GM12874 (cell line): ENCODE results near the gene LRRC46.

ENCODE experiments used
- TF ChIP-seq, protein P1 (sequence below): IDR thresholded peaks from 2 replicates; pipeline ENCODE4 v1.5.1; 2011; ENCODE audit warnings: low read depth, mild to moderate bottlenecking, control low read depth, low read length, moderate library complexity; ENCODE audit not compliant: insufficient read depth

Gene LRRC46

DNA sequence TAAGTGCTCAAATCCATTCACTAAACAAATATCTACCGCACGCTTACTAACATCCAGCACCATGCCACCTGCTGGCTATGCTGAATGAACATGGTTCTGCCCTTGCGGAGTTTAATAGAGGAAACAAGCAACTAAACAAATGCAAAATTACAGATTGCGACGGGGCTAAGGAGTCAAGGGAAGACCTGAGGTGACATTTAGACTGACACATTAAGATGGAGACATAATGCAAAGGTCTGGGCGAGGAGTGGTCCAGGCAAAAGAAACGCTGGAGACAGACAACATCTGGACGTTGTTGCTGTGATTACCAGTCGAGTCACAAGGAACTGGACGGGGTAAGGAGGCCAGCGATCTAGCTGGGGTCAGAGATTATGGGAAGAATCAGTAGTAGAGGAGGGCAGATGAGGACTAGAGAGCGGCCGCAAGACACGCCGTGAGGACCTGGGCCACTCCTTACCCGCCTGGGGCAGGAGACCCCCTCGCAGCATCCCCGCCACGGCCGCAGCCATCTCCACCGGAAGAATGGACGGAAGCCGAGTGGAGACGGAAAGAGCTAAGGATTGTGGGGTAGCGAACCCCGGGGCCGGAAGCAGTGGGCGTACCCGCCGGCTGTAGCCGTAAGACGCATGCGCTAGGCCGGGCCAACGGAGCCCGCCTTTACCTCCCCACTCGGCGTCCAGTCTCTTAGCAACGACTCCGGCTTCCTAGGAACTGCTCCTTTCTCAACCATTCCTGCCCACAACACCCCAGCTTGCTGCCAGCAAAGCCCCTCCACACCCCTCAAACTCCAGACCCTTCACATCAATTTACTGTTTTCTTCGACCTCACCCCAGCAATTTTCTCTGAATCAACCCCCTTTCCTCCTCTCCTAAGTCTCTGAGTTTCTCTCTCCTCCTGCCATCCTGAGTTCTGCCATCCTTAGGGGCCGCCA is at the start of gene LRRC46, which contains the start of gene MRPL10:
TSS of gene LRRC46 (plus strand) at position 668 of the 931 bp plus-strand sequence. CDS start 320 bp downstream, outside the sequence.
TSS of gene MRPL10 (minus strand) at position 539 of the 931 bp plus-strand sequence. CDS start at position 509, 30 bp downstream.
- TF ChIP-seq, protein P1, sequence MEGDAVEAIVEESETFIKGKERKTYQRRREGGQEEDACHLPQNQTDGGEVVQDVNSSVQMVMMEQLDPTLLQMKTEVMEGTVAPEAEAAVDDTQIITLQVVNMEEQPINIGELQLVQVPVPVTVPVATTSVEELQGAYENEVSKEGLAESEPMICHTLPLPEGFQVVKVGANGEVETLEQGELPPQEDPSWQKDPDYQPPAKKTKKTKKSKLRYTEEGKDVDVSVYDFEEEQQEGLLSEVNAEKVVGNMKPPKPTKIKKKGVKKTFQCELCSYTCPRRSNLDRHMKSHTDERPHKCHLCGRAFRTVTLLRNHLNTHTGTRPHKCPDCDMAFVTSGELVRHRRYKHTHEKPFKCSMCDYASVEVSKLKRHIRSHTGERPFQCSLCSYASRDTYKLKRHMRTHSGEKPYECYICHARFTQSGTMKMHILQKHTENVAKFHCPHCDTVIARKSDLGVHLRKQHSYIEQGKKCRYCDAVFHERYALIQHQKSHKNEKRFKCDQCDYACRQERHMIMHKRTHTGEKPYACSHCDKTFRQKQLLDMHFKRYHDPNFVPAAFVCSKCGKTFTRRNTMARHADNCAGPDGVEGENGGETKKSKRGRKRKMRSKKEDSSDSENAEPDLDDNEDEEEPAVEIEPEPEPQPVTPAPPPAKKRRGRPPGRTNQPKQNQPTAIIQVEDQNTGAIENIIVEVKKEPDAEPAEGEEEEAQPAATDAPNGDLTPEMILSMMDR, result peak; percentile 31

GRCh38 chr17:47785538-47786123 is 45.8 kb upstream of the LRRC46 start:
- TF ChIP-seq, protein P1, result no peak

DNA sequence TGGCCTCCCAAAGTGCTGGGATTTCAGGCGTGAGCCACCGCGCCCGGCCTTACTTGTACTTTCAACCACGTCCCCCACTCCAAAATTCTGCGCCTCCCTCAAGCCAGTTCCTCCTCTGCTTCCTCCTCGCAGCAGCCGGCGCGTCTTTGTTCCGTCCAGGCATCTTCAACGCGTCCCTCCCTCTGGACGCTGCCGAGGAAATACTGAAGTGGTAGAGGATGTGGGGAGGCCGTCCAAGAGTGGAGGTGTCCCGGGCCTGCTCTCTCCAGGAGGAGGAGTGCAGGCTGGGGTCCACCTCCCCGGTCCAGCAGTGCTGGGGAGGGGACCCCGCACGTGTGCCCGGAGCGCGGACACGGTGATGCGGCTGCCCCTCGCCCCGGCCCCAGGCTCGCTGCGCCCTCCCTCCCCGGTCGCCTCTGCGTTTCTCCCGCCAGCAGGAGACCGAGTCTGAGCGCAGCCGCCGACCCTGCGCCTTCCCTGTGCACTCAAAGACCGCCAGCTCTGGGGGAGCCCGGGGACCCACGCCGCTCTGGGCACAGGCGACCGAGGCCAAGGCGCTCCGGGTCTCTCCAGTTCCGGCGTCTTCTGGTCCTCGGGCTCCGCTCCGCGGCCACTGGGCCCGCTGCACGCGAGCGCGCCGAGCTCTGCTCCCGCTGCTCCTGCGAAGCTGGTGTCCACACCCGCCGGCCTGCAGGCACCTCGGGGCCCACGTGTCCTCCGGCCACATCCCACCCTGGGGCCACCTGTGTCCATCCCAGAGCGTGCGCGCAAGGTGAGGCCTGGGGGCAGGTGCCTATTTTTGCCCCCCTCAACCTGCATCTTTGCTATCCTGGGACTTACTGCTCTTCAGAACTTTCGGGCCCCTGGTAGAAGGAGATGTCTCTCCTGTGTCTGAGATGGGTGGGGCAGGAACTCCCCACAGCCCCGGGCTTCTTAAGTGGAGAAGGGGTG is 41.6 kb upstream of the LRRC46 start:
- TF ChIP-seq, protein P1, result peak; percentile 75

DNA sequence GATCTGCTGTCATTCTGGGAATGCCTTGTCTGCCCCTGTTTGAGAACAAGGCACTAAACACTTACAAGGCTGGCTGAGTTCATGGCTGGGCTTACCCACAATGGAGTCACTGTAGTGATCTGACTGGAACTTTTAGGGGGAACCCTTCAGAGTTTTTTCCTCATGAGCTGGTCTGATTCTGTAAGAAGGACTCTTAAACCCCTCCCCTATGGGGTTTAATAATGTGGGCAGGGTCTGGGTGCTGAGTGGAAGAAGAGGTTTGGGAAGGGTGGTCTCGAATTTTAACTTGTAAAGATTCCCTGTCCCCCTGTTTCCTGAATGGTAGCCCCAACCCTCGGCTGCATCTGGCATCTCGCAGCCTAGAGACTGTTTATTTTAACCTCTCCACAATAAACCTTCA is 40.4 kb upstream of the LRRC46 start:
- TF ChIP-seq, protein P1, result no peak

DNA sequence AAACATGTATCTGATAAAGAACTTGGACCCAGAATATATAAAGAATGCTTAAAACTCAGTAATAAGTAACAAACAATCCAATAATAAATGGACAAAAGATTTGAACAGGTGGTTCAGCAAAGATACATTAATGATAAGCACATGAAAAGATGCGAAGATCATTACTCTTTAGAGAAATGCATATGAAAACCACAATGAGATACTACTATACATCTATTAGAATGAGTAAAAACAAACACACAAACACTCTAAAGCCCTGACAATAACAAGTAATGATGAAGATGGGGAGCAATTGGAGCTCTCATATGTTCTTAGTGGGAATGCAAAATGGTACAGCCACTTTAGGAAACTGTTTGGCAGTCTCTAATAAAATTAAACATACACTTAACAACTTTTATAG is 39.0 kb upstream of the LRRC46 start:
- TF ChIP-seq, protein P1, result no peak

DNA sequence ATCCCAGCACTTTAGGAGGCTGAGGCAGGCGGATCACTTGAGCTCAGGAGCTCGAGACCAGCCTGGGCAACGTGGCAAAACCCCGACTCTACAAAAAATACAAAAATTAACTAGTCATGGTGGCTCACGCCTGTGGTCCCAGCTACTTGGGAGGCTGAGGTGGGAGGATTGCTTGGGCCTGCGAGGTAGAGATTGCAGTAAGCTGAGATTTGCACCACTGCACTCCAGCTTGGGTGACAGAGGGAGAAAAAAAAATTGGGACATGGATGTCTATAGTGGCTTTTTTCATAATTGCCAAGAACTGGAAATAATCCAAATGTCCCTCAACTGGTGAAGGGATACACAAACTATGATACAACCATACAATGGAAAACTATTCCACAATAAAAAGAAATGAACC is 38.5 kb upstream of the LRRC46 start:
- TF ChIP-seq, protein P1, result no peak
